H9 (cell line): Measurements from ENCODE around the gene ADAMTS17. TPM values are rescaled to one million over a fixed set of nuclear protein-coding genes. Genes with fewer than 3 reads are reported as not detected.

Source experiments
- DNase-seq: peaks from one replicate; pipeline ENCODE4 v3.0.0-alpha.2; 2017
- H2AFZ ChIP-seq: one replicate; pipeline ENCODE4 v1.6.1; 2013; ENCODE audit warnings: mild to moderate bottlenecking, low read length, control low read depth, moderate library complexity
- H2AK5ac ChIP-seq: 2 replicates; pipeline ENCODE4 v1.6.1; 2013; ENCODE audit warnings: low read length, control low read depth, mixed read lengths; ENCODE audit not compliant: insufficient read length
- H2BK120ac ChIP-seq: one replicate; pipeline ENCODE4 v1.6.1; 2013; ENCODE audit warnings: low read depth, mild to moderate bottlenecking, low read length, control low read depth, inconsistent platforms; ENCODE audit not compliant: poor library complexity, severe bottlenecking
- H2BK12ac ChIP-seq: 2 replicates; pipeline ENCODE4 v1.6.1; 2013; ENCODE audit warnings: low read length, control low read depth, mixed read lengths, low read depth; ENCODE audit not compliant: insufficient read length
- H2BK15ac ChIP-seq: 2 replicates; pipeline ENCODE4 v1.6.1; 2013; ENCODE audit warnings: low read depth, low read length, control low read depth
- H2BK20ac ChIP-seq: one replicate; pipeline ENCODE4 v1.6.1; 2013; ENCODE audit warnings: low read depth, mild to moderate bottlenecking, low read length, control low read depth, inconsistent platforms; ENCODE audit not compliant: poor library complexity, severe bottlenecking
- H2BK5ac ChIP-seq: 2 replicates; pipeline ENCODE4 v1.6.1; 2013; ENCODE audit warnings: low read length, control low read depth, mixed read lengths; ENCODE audit not compliant: insufficient read length
- H3K14ac ChIP-seq: 2 replicates; pipeline ENCODE4 v1.6.1; 2013; ENCODE audit warnings: low read length, control low read depth; ENCODE audit not compliant: insufficient read depth
- H3K18ac ChIP-seq: 2 replicates; pipeline ENCODE4 v1.6.1; 2013; ENCODE audit warnings: low read depth, mild to moderate bottlenecking, mixed read lengths, low read length, control low read depth; ENCODE audit not compliant: insufficient read length
- H3K23ac ChIP-seq: 2 replicates; pipeline ENCODE4 v1.6.1; 2013; ENCODE audit warnings: low read length, control low read depth, mixed read lengths, low read depth; ENCODE audit not compliant: insufficient read length
- H3K23me2 ChIP-seq: 2 replicates; pipeline ENCODE4 v1.6.1; 2013; ENCODE audit warnings: low read depth, mild to moderate bottlenecking, mixed read lengths, low read length, control low read depth; ENCODE audit not compliant: insufficient read length, poor library complexity, severe bottlenecking
- H3K27ac ChIP-seq: 2 replicates; pipeline ENCODE4 v1.5.1; 2013; ENCODE audit warnings: low read length, control low read depth, mixed read lengths, low read depth; ENCODE audit not compliant: insufficient read length
- H3K27me3 ChIP-seq: 2 replicates; pipeline ENCODE4 v1.6.1; 2013; ENCODE audit warnings: low read length, control low read depth, inconsistent platforms; ENCODE audit not compliant: insufficient read depth
- H3K4ac ChIP-seq: 2 replicates; pipeline ENCODE4 v1.6.1; 2013; ENCODE audit warnings: low read depth, mild to moderate bottlenecking, control low read depth, inconsistent platforms, low read length, moderate library complexity
- H3K4me1 ChIP-seq: 2 replicates; pipeline ENCODE4 v1.6.1; 2013; ENCODE audit warnings: low read length, control low read depth, inconsistent platforms; ENCODE audit not compliant: insufficient read depth
- H3K4me2 ChIP-seq: 2 replicates; pipeline ENCODE4 v1.6.1; 2013; ENCODE audit warnings: low read length, control low read depth, mixed read lengths; ENCODE audit not compliant: insufficient read length, insufficient read depth
- H3K56ac ChIP-seq: 2 replicates; pipeline ENCODE4 v1.6.1; 2013; ENCODE audit warnings: low read depth, mild to moderate bottlenecking, mixed read lengths, low read length, control low read depth; ENCODE audit not compliant: insufficient read length
- H3K79me1 ChIP-seq: 2 replicates; pipeline ENCODE4 v1.6.1; 2013; ENCODE audit warnings: low read depth, mild to moderate bottlenecking, moderate library complexity, low read length, control low read depth, inconsistent platforms; ENCODE audit not compliant: insufficient read depth, poor library complexity, severe bottlenecking
- H3K79me2 ChIP-seq: 2 replicates; pipeline ENCODE4 v1.6.1; 2013; ENCODE audit warnings: low read length, control low read depth, inconsistent platforms; ENCODE audit not compliant: insufficient read depth
- H3K9ac ChIP-seq: 2 replicates; pipeline ENCODE4 v1.6.1; 2013; ENCODE audit warnings: low read length, control low read depth, mixed read lengths; ENCODE audit not compliant: insufficient read length; ENCODE audit errors: extremely low read depth
- H3K9me3 ChIP-seq: one replicate; pipeline ENCODE4 v1.6.1; 2013; ENCODE audit warnings: low read depth, low read length, inconsistent platforms; ENCODE audit not compliant: control insufficient read depth
- H3T11ph ChIP-seq: one replicate; pipeline ENCODE4 v1.6.1; 2013; ENCODE audit warnings: mild to moderate bottlenecking, low read length, control low read depth, inconsistent platforms
- H4K20me1 ChIP-seq: one replicate; pipeline ENCODE4 v1.6.1; 2013; ENCODE audit not compliant: control insufficient read depth, insufficient read length, insufficient read depth
- H4K5ac ChIP-seq: 2 replicates; pipeline ENCODE4 v1.6.1; 2013; ENCODE audit warnings: low read depth, mild to moderate bottlenecking, mixed read lengths, low read length, control low read depth; ENCODE audit not compliant: insufficient read length
- H4K8ac ChIP-seq: replicated peaks from 2 replicates; pipeline ENCODE4 v1.6.1; 2013; ENCODE audit warnings: low read length, control low read depth, mixed read lengths, low read depth; ENCODE audit not compliant: insufficient read length
- H4K91ac ChIP-seq: 2 replicates; pipeline ENCODE4 v1.6.1; 2013; ENCODE audit warnings: low read depth, mild to moderate bottlenecking, moderate library complexity, mixed read lengths, low read length, control low read depth; ENCODE audit not compliant: insufficient read length
- H3K27ac Mint-ChIP-seq, 3 experiments: 2 replicates in 2 of 3; 3 replicates in 1 of 3; pipeline ENCODE4 v1.8.0; 2020 to 2021; ENCODE audit warnings: mixed read lengths in 3 of 3, mild to moderate bottlenecking in 1 of 3, moderate library complexity in 1 of 3
- H3K27me3 Mint-ChIP-seq: 2 replicates; pipeline ENCODE4 v1.8.0; 2021; ENCODE audit warnings: low read depth, mild to moderate bottlenecking, moderate library complexity, mixed read lengths
- H3K36me3 Mint-ChIP-seq, 3 experiments: 2 replicates in 2 of 3; 3 replicates in 1 of 3; pipeline ENCODE4 v1.8.0; 2020 to 2021; ENCODE audit warnings: low read depth in 3 of 3, mixed read lengths in 3 of 3; ENCODE audit not compliant: insufficient read depth in 1 of 3
- H3K4me1 Mint-ChIP-seq, 2 experiments: 2 replicates each; pipeline ENCODE4 v1.8.0; 2020; ENCODE audit warnings: mixed read lengths in 2 of 2
- H3K4me3 Mint-ChIP-seq, 2 experiments: 2 replicates in 1 of 2; 3 replicates in 1 of 2; pipeline ENCODE4 v1.8.0; 2020 to 2021; ENCODE audit warnings: mild to moderate bottlenecking in 2 of 2, mixed read lengths in 2 of 2, moderate library complexity in 1 of 2
- H3K9me3 Mint-ChIP-seq, 2 experiments: 2 replicates in 1 of 2; 3 replicates in 1 of 2; pipeline ENCODE4 v1.8.0; 2020; ENCODE audit warnings: mild to moderate bottlenecking in 2 of 2, mixed read lengths in 2 of 2, moderate library complexity in 1 of 2
- WGBS: extraction: QIAGEN DNeasy Blood & Tissue Kit; methylation state at CpG from one replicate; pipeline ENCODE4 v1.1.7; 2013; ENCODE audit warnings: missing lambda C conversion rate, low lambda C conversion rate, mixed read lengths; ENCODE audit not compliant: insufficient read length; ENCODE audit errors: extremely low coverage; 5-methylcytosine and 5-hydroxymethylcytosine counted together
- total RNA-seq: library from RNA; stranded (reverse); gene quantifications from 2 replicates; pipeline ENCODE4 v1.2.1, GENCODE V29; 2021
- TF ChIP-seq, protein P1 (sequence below): fragments of 200-600 bp; sonication (generic); conservative IDR thresholded peaks from 3 replicates; pipeline ENCODE4 v1.8.0; 2021; ENCODE audit warnings: antibody characterized with exemption, mild to moderate bottlenecking

The ADAMTS17 gene
- total RNA-seq, 1 experiment from 2014 or later: 2.9 TPM

DNA sequence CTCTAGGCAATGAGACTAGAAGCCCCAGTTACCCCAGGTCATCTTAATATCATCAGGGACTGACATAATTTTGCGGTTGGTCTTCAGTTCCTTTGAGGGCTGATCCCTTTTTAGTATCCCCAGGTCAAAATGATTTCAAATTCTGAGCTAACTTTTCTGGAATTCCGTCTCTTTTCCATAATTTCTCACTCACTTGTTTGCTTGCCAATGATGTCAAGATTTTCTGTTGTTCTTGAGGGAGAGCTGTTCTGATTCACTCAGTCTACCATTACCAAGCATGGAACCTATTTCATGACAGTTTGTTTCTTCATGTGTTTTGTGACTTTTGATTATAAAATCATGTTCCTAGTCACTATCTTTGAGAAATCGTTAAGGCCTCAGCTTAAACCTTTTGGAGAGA is 418.1 kb downstream of the ADAMTS17 start:
- H3K18ac ChIP-seq: no peak overlapping the region
- Mint-ChIP-seq H3K4me3 (no peak overlapping the region), H3K4me1 (peaks cover under 1 to 11% of the 10 kb centered on the region in 2 experiments; a peak in 3 of 4 replicates), H3K27me3 (peaks cover 64% of the 10 kb centered on the region), H3K36me3 (no peaks in the 10 kb centered on the region), H3K9me3 (peaks cover 7 to 8% of the 10 kb centered on the region in 2 experiments; a peak in 3 of 5 replicates), H3K27ac (no peak overlapping the region)
- WGBS: no CpG with 5 or more reads among the region's 3 CpGs
- no peak overlapping the region for H2BK120ac ChIP-seq
- no peak overlapping the region for H3T11ph ChIP-seq
- no peak overlapping the region for H3K9ac ChIP-seq
- H3K4me2 ChIP-seq: no peak overlapping the region
- no peak overlapping the region for H3K23ac ChIP-seq
- H3K9me3 ChIP-seq: no peaks in the 10 kb centered on the region
- no peak overlapping the region for H4K91ac ChIP-seq
- no peak overlapping the region for H4K8ac ChIP-seq
- no peaks in the 10 kb centered on the region for H3K79me2 ChIP-seq
- H4K5ac ChIP-seq: no peak overlapping the region
- peaks cover 3% of the 10 kb centered on the region; the same call in 1 of the 2 replicates for H3K27me3 ChIP-seq
- no peak for DNase-seq
- no peak overlapping the region for H2BK12ac ChIP-seq
- no peaks in the 10 kb centered on the region for H3K4me1 ChIP-seq
- H4K20me1 ChIP-seq: no peaks in the 10 kb centered on the region
- TF ChIP-seq, protein P1, sequence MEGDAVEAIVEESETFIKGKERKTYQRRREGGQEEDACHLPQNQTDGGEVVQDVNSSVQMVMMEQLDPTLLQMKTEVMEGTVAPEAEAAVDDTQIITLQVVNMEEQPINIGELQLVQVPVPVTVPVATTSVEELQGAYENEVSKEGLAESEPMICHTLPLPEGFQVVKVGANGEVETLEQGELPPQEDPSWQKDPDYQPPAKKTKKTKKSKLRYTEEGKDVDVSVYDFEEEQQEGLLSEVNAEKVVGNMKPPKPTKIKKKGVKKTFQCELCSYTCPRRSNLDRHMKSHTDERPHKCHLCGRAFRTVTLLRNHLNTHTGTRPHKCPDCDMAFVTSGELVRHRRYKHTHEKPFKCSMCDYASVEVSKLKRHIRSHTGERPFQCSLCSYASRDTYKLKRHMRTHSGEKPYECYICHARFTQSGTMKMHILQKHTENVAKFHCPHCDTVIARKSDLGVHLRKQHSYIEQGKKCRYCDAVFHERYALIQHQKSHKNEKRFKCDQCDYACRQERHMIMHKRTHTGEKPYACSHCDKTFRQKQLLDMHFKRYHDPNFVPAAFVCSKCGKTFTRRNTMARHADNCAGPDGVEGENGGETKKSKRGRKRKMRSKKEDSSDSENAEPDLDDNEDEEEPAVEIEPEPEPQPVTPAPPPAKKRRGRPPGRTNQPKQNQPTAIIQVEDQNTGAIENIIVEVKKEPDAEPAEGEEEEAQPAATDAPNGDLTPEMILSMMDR: no peak
- no peak overlapping the region for H2AFZ ChIP-seq
- no peak overlapping the region for H2BK15ac ChIP-seq
- no peak overlapping the region for H2BK20ac ChIP-seq
- H2BK5ac ChIP-seq: no peak overlapping the region
- H2AK5ac ChIP-seq: no peak overlapping the region
- no peaks in the 10 kb centered on the region for H3K23me2 ChIP-seq
- no peak overlapping the region for H3K14ac ChIP-seq
- no peak overlapping the region for H3K4ac ChIP-seq
- no peaks in the 10 kb centered on the region for H3K79me1 ChIP-seq
- no peak overlapping the region for H3K56ac ChIP-seq
- H3K27ac ChIP-seq: no peak overlapping the region

Other genes with a start within 250 kb of the ADAMTS17 start
- 1.3 and 1.4 TPM in 2 replicates for gene CERS3, start 187.0 kb upstream of the ADAMTS17 start, total RNA-seq